Measurements from ENCODE around the gene KRT8. TPM values are rescaled to one million over a fixed set of nuclear protein-coding genes. Genes with fewer than 3 reads are reported as not detected.
"Not testable (repeated sequence)": the region's sequence is repeated elsewhere in the genome, so short reads cannot be mapped to it uniquely, and the experiment has no call there.

The KRT8 gene
- total RNA-seq (2022), result 3,707 and 3,725 TPM in 2 replicates
- Bru-seq, nascent RNA, result percentile 95 among the genes with signal in this experiment
- BruChase-seq, experiment 1, labeled RNA remaining after a 2-hour chase, result percentile 95 among the genes with signal in this experiment
- BruChase-seq, experiment 2, labeled RNA remaining after a 6-hour chase, result percentile 99 among the genes with signal in this experiment
- long read RNA-seq, transcript KRT8-215 (9 exons, 1,687 nt), result major isoform, 27 of 22,273 reads
- long read RNA-seq, partial matches to known transcripts, result 21,654 of 22,273 reads
- long read RNA-seq, other reads (novel, unspliced or antisense), result 589 of 22,273 reads

DNA sequence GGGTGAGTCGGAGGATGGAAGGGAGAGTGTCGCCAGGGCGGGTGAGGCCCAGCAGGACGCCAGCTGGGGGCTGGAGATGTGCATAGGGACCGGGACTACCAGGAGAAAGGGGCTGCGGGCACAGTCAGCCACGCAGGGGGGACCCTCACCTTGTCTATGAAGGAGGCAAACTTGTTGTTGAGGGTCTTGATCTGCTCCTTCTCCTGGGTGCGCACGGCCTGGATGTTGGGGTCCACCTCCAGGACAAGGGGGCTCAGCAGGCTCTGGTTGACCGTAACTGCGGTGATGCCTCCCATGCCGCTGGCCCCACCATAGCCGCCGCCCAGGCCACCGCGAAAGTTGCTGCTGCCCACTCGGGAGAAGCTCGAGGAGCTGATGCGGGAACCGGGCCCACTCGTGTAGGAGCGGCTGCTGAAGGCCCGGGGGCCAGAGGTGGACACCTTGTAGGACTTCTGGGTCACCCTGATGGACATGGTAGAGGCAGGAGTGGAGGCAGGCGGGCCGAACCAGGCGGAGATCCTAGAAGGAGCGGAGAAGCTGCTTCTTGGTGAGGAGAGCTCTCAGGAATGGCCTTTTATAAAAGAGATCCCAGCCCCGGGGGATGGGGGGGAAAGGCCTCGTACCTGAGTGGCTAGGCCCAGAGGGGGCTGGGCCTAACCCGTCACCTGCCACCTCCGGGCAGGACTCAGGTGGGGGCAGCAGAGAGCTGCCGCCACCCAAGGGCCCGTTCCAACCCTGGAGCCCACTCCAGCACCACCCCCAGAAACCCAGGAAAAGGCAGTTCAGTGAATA is at the start of gene KRT8:
TSS of gene KRT8 (minus strand) at position 568 of the 792 bp plus-strand sequence. CDS start at position 473, 95 bp downstream.
- peaks cover 67% of the 10 kb centered on the region for H3K4me1 ChIP-seq
- intact Hi-C loops (cut with micrococcal nuclease; ENCODE audit: unreplicated experiment), result loop anchor here (1.0 to 2.0 kb wide), 8 partner anchors 20 to 76 kb away; partner anchors contain the start of gene KRT18
- H3K4me1 Mint-ChIP-seq (ENCODE audit: low read depth, unreplicated experiment), result peaks cover 56% of the 10 kb centered on the region

DNA sequence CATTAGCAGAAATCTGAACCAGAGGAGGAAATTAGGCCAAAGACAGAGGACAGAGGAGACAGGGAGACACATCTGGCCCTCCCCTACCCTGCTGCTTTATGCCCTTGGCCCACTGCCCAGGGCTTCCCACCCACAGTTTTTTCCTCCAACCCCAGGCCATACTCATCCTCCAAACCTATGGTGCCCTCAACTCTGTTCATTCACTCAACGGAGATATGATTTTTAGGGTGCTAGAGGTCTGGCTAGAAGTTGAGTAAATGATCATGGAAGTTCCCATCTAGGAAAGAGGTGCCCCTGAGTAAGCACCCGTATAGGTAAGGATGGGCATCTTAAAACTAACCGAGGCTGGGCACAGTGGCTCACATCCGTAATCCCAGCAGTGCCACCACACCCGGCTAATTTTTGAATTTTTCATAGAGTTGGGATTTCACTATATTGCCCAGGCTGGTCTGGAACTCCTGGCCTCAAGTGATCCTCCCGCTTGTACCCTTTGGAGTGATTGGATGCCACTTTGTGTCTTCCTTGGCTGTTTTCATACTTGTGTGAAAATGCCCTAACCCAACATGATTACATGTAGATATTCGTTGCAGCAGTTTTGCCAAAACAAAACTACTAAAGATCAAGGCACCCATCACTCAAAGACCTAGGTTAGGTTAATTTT is 48.4 kb upstream of the KRT8 start:
- Histone ChIP-seq H3K4me1 (peaks cover 25% of the 10 kb centered on the region), H3K27me3 (replicated peaks; ENCODE audit: control insufficient read depth, insufficient read depth, low read length) (no peaks in the 10 kb centered on the region), H3K4me3 (ENCODE audit: low read depth, low read length) (no peak overlapping the region), H3K36me3 (ENCODE audit: control insufficient read depth, insufficient read depth, low read length) (peaks cover 17% of the 10 kb centered on the region), H3K9me3 (no peaks in the 10 kb centered on the region)
- H3K9me3 Mint-ChIP-seq (ENCODE audit: unreplicated experiment), result no peaks in the 10 kb centered on the region
- intact Hi-C loops (cut with micrococcal nuclease; ENCODE audit: unreplicated experiment), result loop anchor here (1.0 kb wide), 1 partner anchor 48 kb away; the partner anchor contains the start of gene KRT8
- DNase-seq, result peak in 1 of 2 experiments; percentile 40
- H3K4me1 Mint-ChIP-seq (ENCODE audit: low read depth, unreplicated experiment), result peaks cover 15% of the 10 kb centered on the region
- TF ChIP-seq, protein P1, sequence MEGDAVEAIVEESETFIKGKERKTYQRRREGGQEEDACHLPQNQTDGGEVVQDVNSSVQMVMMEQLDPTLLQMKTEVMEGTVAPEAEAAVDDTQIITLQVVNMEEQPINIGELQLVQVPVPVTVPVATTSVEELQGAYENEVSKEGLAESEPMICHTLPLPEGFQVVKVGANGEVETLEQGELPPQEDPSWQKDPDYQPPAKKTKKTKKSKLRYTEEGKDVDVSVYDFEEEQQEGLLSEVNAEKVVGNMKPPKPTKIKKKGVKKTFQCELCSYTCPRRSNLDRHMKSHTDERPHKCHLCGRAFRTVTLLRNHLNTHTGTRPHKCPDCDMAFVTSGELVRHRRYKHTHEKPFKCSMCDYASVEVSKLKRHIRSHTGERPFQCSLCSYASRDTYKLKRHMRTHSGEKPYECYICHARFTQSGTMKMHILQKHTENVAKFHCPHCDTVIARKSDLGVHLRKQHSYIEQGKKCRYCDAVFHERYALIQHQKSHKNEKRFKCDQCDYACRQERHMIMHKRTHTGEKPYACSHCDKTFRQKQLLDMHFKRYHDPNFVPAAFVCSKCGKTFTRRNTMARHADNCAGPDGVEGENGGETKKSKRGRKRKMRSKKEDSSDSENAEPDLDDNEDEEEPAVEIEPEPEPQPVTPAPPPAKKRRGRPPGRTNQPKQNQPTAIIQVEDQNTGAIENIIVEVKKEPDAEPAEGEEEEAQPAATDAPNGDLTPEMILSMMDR (IDR thresholded peaks at IDR 0.05; ENCODE audit: insufficient read depth in 1 of 2, low read depth in 1 of 2, low read length in 1 of 2, severe bottlenecking in 1 of 2, unreplicated experiment in 1 of 2), result no peak
- CTCF ChIA-PET, result no interaction called here
- no peaks in the 10 kb centered on the region for H3K27me3 Mint-ChIP-seq (ENCODE audit: insufficient read depth, unreplicated experiment)
- H3K36me3 Mint-ChIP-seq (ENCODE audit: insufficient read depth, unreplicated experiment), result peaks cover 80% of the 10 kb centered on the region
- H3K4me3 Mint-ChIP-seq (ENCODE audit: unreplicated experiment), result peak overlapping the region; percentile 89
- POLR2A ChIA-PET, result interaction anchor here (0.9 to 1.3 kb wide), 2 partner anchors 11 to 57 kb away, joined by 3 to 7 read pairs; no protein-coding TSS in a partner anchor
- no TSS peak for BruUV-seq (replicated peaks)
- H3K27ac Mint-ChIP-seq (ENCODE audit: unreplicated experiment), result peak overlapping the region; percentile 99

More for the DNA sequence above, at the start of gene KRT8:
- POLR2A ChIA-PET, result interaction anchor here (0.5 to 7.2 kb wide), 21 partner anchors 9 to 886 kb away, joined by 3 to 231 read pairs (median 12); partner anchors contain the start of genes EIF4B and KRT18
- Histone ChIP-seq H3K36me3 (ENCODE audit: control insufficient read depth, insufficient read depth, low read length) (peaks cover 13% of the 10 kb centered on the region), H3K4me3 (ENCODE audit: low read depth, low read length) (peak within 1 kb of the TSS; percentile 99)
- H3K9me3 ChIP-seq; H3K27me3 ChIP-seq (replicated peaks; ENCODE audit: control insufficient read depth, insufficient read depth, low read length); H3K9me3 Mint-ChIP-seq (ENCODE audit: unreplicated experiment); H3K27me3 Mint-ChIP-seq (ENCODE audit: insufficient read depth, unreplicated experiment); BruUV-seq (replicated peaks): not testable (repeated sequence)
- TF ChIP-seq, protein P1 (IDR thresholded peaks at IDR 0.05; ENCODE audit: insufficient read depth in 1 of 2, low read depth in 1 of 2, low read length in 1 of 2, severe bottlenecking in 1 of 2, unreplicated experiment in 1 of 2), result peak; percentile 85 to 91
- H3K27ac Mint-ChIP-seq (ENCODE audit: unreplicated experiment), result peak within 1 kb of the TSS; percentile 98
- CTCF ChIA-PET, result interaction anchor here (0.6 to 2.6 kb wide), 17 partner anchors 8 to 76 kb away, joined by 3 to 62 read pairs (median 10); partner anchors contain the start of gene KRT18
- peak within 1 kb of the TSS; percentile 95 for H3K4me3 Mint-ChIP-seq (ENCODE audit: unreplicated experiment)
- peak; percentile 97 to 99 for DNase-seq
- peaks cover 63% of the 10 kb centered on the region for H3K36me3 Mint-ChIP-seq (ENCODE audit: insufficient read depth, unreplicated experiment)
